Stimulated activated CD8-positive, alpha-beta memory T cell treated with anti-CD3 and anti-CD28 coated beads, Interleukin-7, amount 100 ng/mL, for 24 hours (primary cell): ENCODE data around the gene TNRC6C.
"Not testable (repeated sequence)": the region's sequence is repeated elsewhere in the genome, so short reads cannot be mapped to it uniquely, and the experiment has no call there.

Experiments used
- DNase-seq: peaks from one replicate; pipeline ENCODE4 v3.0.0-alpha.2; 2020; ENCODE audit warnings: low read depth

TNRC6C gene

GRCh38 chr17:78082355-78082872 lies 123.9 kb downstream of the TNRC6C start:
- DNase-seq: not testable (repeated sequence)

DNA sequence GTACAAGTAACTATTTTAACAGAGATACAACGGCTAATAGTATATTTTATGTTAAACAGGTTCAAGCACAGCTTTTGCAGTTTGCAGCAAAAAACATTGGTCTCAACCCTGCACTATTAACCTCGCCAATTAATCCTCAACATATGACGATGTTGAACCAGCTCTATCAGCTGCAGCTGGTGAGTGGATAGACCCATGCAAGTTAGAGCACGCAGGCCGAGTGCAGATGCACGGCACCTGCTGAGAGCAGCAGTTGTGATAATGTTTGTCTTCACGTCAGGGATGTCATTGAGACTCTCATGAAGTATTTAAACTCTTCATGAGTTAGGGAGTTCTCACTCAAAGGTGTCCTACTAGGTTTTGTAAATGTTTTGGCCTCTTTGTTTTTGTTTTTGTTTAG lies 124.5 kb downstream of the TNRC6C start:
- DNase-seq: no peak

DNA sequence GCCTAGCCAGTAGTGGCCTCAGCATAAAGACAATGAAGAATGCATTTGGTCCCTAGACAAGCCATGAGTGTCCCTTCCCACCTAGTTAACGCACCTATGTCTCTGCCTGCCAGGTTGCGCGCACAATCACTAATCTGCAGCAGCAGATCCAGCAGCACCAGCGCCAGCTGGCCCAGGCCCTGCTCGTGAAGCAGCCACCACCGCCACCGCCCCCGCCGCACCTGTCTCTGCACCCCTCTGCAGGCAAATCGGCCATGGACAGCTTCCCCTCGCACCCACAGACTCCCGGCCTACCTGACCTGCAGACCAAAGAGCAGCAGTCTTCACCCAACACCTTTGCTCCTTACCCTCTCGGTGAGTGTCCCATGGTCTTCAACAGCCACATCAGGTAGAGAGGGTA lies 128.2 kb downstream of the TNRC6C start:
- no peak for DNase-seq

DNA sequence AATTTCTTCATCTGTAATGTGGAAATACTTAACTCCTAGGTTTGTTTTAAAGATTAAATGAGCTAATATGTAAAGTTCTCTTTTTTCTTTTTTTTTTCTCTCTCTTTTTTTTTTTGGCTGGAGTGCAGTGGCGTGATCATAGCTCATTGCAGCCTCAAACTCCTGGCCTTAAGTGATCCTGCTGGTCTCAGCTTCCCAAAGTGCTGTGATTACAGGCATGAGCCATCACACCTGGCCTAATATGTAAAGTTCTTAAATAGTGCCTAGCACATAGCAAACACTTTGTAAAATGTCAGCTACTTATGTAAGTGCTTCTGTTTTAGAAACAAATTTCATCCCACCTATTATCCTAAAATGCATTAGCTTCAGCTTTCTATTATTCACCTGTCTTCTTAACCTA lies 130.0 kb downstream of the TNRC6C start:
- no peak for DNase-seq

GRCh38 chr17:78089576-78090281 lies 131.2 kb downstream of the TNRC6C start:
- DNase-seq: no peak

DNA sequence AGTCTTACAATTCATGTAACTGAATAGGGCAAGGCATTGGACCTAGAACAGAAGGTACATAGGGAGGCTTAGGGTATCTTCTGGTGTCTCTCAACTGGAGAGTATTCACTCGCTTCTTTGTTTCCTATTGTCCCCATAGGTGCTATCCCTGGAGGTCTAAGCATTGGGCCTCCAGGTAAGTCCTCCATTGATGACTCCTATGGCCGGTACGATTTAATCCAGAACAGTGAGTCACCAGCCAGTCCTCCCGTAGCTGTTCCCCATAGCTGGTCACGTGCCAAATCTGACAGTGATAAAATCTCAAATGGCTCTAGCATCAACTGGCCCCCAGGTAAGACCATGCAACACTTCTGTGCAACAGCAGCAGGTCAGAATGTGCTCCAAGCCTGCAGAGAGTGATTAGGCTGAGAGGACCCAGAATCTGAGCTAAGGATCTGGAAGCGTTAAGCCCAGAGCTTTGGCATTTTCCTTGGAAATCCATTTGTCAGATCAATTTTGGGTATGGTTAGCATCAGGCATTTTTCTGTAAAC lies 134.4 kb downstream of the TNRC6C start:
- DNase-seq: no peak

GRCh38 chr17:78095035-78095434 lies 136.5 kb downstream of the TNRC6C start:
- DNase-seq: no peak

- DNase-seq: no peak
Measured at GRCh38 chr17:78096093-78096492, 137.6 kb downstream of the TNRC6C start.

DNA sequence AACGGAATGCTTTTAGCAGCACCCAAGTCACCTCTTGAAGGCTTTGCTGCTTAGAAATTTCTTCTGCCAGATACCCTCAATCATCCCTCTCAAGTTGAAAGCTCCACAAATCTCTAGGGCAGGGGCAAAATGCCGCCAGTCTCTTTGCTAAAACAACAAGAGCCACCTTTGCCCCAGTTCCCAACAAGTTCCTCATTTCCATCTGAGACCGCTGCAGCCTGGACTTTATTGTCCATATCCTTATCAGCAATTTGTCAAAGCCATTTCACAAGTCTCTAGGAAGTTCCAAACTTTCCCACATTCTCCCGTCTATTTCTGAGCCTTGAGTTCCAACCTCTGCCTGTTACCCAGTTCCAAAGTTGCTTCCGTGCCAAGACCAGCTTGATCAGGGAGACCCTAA lies 142.6 kb downstream of the TNRC6C start:
- DNase-seq: no peak

DNA sequence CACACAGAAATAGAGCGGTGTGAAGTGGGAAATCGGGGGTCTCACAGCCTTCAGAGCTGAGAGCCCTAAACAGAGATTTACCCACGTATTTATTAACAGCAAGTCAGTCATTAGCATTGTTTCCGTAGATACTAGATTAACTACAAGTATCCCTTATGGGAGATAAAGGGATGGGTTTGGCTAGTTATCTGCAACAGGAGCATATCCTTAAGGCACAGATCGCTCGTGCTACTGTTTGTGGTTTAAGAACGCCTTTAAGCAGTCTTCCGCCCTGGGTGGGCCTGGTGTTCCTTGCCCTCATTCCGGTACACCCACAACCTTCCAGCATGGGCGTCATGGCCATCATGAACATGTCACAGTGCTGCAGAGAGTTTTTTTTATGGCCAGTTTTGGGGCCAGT lies 143.0 kb downstream of the TNRC6C start:
- DNase-seq: no peak

GRCh38 chr17:78103311-78103710 lies 144.8 kb downstream of the TNRC6C start:
- no peak for DNase-seq

DNA sequence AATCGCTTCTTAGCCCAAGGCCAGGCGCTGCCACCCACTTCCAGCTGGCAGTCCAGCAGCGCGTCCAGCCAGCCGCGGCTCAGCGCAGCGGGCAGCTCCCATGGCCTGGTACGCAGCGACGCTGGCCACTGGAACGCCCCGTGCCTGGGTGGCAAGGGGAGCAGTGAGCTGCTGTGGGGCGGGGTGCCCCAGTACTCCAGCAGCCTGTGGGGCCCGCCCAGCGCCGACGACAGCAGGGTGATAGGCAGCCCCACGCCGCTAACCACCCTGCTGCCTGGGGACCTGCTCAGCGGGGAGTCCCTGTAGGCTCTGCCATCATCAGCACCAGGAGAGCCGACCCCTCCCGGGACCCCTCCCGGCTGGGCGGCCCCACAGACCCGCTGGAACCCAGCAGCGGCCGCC lies 146.0 kb downstream of the TNRC6C start:
- DNase-seq: no peak

DNA sequence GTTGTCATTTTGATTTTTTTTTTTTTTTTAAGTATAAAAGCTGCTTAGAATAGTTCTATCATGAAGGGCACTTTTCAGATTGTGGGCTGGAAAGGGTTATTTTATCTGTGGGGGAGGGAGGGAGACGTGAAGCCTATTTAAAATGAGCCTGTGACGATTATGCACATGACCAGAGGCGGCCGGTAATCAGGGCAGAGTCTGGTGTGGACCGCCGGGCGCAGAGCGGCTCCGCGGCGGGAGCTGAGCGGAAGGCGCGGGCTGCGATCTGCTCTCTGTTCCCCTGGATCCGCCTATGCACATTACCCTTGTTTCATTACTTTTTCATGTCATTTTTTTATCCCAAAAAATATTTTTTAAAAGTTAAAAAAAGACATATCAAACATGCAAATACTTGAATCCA lies 146.6 kb downstream of the TNRC6C start:
- no peak for DNase-seq

- DNase-seq: no peak
Measured at GRCh38 chr17:78105551-78105950, 147.0 kb downstream of the TNRC6C start.

- DNase-seq: no peak
Measured at GRCh38 chr17:78106211-78106610, 147.7 kb downstream of the TNRC6C start.

DNA sequence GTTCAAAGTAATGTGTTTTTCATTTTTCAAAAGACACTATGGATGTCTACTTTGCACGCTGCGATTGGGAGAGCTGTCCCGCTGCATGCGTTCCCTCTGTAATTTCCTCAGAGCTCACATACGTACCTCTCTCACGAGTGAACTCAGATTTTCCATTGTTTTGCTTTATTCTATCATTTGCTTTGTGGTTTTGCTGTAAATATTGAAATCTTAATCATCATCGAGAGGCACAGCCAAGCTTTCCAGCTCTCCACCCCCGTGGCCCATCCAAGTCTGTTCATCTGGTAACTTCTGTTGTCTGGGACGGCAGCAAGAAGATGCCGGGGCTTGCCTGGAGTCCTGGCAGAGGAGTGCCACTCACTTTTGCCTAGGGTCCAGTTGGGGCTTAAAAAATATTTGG lies 149.0 kb downstream of the TNRC6C start:
- no peak for DNase-seq

DNA sequence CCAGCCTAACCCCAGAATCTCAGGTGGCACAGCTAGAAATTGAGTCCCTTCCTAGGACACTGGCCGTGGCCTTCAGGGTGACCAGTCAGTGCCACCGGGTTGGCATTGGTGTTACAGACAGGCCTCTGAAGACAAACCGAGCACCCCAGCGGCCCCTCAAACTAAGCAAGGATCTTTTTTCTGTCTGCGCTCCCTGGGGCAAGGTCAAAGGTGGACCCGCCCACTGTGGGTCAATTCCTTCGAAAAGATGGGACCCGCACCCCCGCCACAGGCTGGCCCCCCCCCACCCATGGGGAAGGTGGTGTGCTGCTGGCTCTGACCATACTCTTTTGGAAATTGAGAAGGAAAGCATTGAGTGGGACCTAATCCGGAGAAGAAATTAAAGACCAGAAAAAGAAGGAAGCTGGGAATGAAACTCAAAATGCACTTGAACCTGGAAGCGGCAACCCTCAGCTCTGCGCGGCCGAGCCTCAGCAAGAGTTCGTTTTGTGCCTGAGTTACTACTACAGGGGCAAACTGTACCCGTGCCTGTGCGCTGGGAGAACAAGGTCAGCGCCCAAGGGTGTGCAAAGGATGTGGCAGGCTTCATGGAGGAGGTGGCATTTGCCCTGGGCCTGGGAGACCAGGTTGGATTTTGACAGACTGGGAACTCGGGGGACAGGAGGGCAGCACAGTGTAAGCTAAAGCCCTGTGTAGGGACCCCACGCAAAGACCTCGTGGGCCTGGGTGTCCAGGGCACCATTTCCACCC lies 149.6 kb downstream of the TNRC6C start:
- no peak for DNase-seq

DNA sequence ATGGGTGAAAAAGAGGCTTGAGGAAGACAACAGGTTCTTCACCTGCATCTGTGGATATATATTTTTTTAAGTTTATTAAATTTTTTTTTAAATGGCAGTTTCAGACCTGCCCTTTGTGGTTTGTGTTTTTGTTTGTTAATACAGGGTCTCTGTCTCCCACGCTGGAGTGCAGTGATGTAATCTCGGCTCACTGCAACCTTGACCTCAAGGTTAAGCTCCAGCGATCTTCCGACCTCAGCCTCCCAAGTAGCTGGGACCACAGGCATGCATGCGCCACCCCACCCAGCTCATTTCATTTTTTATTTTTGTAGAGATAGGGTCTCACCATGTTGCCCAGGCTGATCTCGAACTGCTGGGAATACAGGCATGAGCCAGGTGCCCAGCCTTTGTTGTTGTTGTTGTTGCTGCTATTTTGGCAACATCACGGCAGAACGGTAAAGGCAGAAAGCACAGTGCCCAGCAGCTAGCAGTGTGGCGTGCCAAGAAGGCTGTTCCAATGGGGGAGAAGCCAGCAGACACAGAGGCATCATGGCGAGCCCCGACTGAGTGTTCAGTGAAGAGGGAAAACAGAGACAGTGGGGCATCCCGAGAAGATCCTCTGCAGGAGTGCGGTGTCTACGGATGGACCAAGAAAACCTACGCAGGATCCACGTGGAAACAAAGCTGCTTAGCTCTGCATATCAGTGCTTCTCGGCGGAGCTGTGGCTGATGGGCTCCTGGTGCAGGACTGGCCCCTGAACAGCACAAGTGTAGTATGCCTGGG lies 150.4 kb downstream of the TNRC6C start:
- DNase-seq: no peak

- DNase-seq: no peak
Measured at GRCh38 chr17:78109489-78109761, 150.9 kb downstream of the TNRC6C start.

- DNase-seq: no peak
Measured at GRCh38 chr17:78110363-78111015, 152.0 kb downstream of the TNRC6C start.

DNA sequence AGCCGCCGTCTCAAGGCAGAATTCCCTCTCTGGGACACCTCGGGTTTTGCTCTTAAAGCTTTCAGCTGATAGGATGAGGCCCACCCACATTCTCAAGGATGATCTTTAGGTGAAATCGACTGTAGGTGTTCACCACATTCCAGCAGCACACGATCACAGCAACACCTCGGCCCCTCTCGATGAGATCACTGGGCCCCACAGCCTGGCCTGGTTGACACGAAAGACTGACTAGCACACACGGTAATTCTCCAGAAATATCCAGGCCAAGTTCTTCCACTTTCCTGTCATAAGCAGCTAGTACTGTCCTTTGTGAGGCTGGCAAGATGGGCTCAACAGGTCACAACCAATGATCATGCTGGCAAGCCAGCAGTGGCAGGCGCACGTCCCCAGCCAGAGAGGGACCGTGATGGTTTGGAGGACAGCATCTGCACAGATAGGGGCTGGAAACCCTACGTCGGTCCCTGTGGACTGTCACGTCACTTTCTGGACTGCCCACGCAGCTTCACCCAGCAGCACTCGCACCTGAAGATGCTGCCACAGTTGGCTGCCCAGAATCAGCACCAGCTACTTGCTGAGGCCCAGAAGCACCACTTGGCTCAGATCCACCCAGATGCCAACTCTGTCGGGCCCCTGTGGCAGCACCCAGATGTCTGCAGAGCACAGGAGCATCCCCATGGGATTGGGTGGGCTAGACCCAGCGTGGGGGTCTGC lies 152.7 kb downstream of the TNRC6C start:
- no peak for DNase-seq
